Chondrocyte (in vitro differentiated cells): ENCODE data around the gene CDX1. TPM values are rescaled to one million over a fixed set of nuclear protein-coding genes. Genes with fewer than 3 reads are reported as not detected.

Experiments
- DNase-seq: peaks from one replicate; pipeline ENCODE4 v3.0.0; 2021; ENCODE audit warnings: mixed read lengths, low spot score
- H3K27ac Mint-ChIP-seq: one replicate; pipeline ENCODE4 v1.8.0; 2021; ENCODE audit warnings: mild to moderate bottlenecking, moderate library complexity, mixed read lengths; ENCODE audit not compliant: unreplicated experiment
- H3K27me3 Mint-ChIP-seq: 2 replicates; pipeline ENCODE4 v1.8.0; 2021; ENCODE audit warnings: low read depth, mixed read lengths
- H3K36me3 Mint-ChIP-seq: 2 replicates; pipeline ENCODE4 v1.8.0; 2021; ENCODE audit warnings: low read depth, mixed read lengths
- H3K4me1 Mint-ChIP-seq: 2 replicates; pipeline ENCODE4 v1.8.0; 2021; ENCODE audit warnings: low read depth, mild to moderate bottlenecking, mixed read lengths
- H3K4me3 Mint-ChIP-seq: one replicate; pipeline ENCODE4 v1.8.0; 2021; ENCODE audit warnings: mild to moderate bottlenecking, moderate library complexity, mixed read lengths; ENCODE audit not compliant: unreplicated experiment
- H3K9me3 Mint-ChIP-seq: 2 replicates; pipeline ENCODE4 v1.8.0; 2021; ENCODE audit warnings: low read depth, mixed read lengths
- total RNA-seq: library from RNA; stranded (reverse); gene quantifications from 3 replicates; pipeline ENCODE4 v1.2.1, GENCODE V29; 2021
- TF ChIP-seq, protein P1 (sequence below): fragments of 200-600 bp; sonication (generic); IDR thresholded peaks from 2 replicates; pipeline ENCODE4 v1.5.0; 2021; ENCODE audit warnings: antibody characterized with exemption, mild to moderate bottlenecking, moderate library complexity

Gene CDX1
- total RNA-seq, 1 donor from 2014 or later, result 0.57 TPM

DNA sequence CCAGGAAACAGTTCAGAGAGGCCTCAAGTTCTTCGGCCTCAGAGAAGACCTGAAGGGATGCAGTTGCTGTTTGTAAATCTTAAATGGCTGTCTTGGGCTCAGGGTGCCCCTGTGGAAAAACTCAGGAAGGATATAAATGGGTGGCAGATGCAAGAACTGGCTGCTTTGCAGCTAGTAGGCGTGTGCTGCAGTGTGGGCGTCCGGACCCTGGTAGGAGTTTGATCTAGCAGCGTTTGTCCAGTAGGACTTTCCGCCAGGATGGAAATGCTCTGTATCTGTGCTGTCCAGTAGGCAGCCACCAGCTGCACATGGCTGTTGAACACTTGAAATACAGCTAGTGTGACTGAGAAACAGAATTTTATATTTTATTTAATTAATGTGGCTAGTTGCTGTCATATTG is 7.7 kb downstream of the CDX1 start:
- DNase-seq, result no peak
- H3K4me3 Mint-ChIP-seq, result no peak overlapping the region
- TF ChIP-seq, protein P1, sequence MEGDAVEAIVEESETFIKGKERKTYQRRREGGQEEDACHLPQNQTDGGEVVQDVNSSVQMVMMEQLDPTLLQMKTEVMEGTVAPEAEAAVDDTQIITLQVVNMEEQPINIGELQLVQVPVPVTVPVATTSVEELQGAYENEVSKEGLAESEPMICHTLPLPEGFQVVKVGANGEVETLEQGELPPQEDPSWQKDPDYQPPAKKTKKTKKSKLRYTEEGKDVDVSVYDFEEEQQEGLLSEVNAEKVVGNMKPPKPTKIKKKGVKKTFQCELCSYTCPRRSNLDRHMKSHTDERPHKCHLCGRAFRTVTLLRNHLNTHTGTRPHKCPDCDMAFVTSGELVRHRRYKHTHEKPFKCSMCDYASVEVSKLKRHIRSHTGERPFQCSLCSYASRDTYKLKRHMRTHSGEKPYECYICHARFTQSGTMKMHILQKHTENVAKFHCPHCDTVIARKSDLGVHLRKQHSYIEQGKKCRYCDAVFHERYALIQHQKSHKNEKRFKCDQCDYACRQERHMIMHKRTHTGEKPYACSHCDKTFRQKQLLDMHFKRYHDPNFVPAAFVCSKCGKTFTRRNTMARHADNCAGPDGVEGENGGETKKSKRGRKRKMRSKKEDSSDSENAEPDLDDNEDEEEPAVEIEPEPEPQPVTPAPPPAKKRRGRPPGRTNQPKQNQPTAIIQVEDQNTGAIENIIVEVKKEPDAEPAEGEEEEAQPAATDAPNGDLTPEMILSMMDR, result no peak
- no peaks in the 10 kb centered on the region for H3K9me3 Mint-ChIP-seq
- peaks cover 13% of the 10 kb centered on the region for H3K4me1 Mint-ChIP-seq
- no peaks in the 10 kb centered on the region for H3K36me3 Mint-ChIP-seq
- no peak overlapping the region for H3K27ac Mint-ChIP-seq
- H3K27me3 Mint-ChIP-seq, result peaks cover 13% of the 10 kb centered on the region

DNA sequence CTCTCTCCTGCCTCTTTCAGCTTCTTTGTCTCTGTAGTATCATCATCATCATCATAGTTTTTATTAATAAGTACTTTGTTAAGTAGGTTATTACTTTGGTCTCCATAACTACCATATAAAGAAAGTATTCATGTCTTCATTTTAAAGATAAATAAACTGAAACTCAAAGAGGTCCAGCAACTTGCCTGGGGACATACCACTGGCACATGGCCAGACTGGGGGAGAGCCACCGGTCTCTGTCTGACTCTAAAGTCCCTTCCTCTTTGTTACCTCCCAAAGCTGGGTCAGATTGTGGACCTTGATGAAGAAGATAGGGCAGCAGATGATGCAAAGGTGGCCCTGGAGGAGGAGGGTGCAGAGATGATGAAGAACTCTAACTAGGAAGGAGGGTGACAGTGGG is 8.5 kb downstream of the CDX1 start:
- peaks cover 13% of the 10 kb centered on the region for H3K4me1 Mint-ChIP-seq
- H3K36me3 Mint-ChIP-seq, result no peaks in the 10 kb centered on the region
- TF ChIP-seq, protein P1, result no peak
- H3K9me3 Mint-ChIP-seq, result no peaks in the 10 kb centered on the region
- DNase-seq, result no peak
- no peak overlapping the region for H3K4me3 Mint-ChIP-seq
- H3K27me3 Mint-ChIP-seq, result peaks cover 10% of the 10 kb centered on the region
- no peak overlapping the region for H3K27ac Mint-ChIP-seq

DNA sequence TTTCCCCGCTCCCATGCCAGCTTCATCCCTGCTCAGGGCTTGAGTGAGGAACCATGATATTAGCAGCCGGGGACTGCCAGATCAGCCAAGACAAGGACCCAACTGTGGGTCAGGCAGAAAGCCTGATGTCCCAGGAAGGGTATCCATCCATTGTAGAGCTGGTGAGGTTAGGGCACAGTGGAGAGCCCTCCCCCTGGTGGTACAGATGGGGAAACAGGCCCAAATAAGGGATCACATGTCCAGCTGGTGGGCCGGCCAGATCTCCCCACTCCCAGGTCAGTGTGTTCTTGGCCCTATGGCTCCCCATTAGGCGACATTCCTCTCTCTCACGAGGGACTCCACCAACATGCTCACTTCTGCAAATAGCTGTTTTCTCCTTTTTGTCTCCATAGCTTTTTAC is 9.0 kb downstream of the CDX1 start:
- H3K27ac Mint-ChIP-seq, result no peak overlapping the region
- TF ChIP-seq, protein P1, result peak; percentile 73
- no peak for DNase-seq
- H3K27me3 Mint-ChIP-seq, result peaks cover 7% of the 10 kb centered on the region
- no peak overlapping the region for H3K4me3 Mint-ChIP-seq
- H3K4me1 Mint-ChIP-seq, result peaks cover 16% of the 10 kb centered on the region
- no peaks in the 10 kb centered on the region for H3K9me3 Mint-ChIP-seq
- H3K36me3 Mint-ChIP-seq, result no peaks in the 10 kb centered on the region

DNA sequence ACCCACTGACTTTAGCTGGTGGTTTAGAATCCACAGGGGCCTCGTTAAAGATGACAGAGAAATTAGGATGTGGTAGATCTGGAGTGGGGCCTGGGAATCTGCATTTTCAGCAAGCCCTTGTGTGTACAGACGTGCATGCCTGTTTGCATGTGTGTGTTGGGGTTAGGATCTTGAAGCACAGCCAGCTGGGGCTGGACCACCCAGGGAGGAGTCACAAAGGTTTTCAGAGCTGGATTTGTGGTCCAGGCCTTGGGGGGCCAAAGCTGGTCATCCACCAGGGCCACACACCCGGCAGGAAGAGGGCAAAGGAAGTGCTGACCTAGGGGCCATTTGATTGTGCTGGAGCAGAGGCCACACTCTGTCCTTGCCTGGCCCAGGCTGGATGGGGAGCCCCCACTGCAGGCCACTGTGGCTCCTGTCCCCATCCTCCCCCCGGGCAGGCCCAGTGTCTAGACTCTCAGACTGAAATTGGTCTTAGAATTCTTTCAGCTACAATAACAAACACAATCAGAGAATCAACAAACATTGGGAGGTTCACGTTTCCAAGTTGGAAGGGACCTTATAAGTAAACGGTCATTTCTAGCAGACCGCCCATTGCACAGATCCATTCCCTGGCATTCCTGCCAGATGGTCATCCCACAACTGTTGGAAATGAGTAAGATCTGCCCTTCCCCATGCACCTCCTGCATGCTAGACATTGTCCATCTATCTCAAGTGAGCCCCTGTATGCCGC is 10.3 kb downstream of the CDX1 start:
- no peaks in the 10 kb centered on the region for H3K36me3 Mint-ChIP-seq
- no peak for DNase-seq
- H3K27ac Mint-ChIP-seq, result no peak overlapping the region
- no peaks in the 10 kb centered on the region for H3K9me3 Mint-ChIP-seq
- no peak overlapping the region for H3K4me3 Mint-ChIP-seq
- TF ChIP-seq, protein P1, result no peak
- peaks cover 23% of the 10 kb centered on the region for H3K4me1 Mint-ChIP-seq
- peaks cover 4% of the 10 kb centered on the region for H3K27me3 Mint-ChIP-seq

DNA sequence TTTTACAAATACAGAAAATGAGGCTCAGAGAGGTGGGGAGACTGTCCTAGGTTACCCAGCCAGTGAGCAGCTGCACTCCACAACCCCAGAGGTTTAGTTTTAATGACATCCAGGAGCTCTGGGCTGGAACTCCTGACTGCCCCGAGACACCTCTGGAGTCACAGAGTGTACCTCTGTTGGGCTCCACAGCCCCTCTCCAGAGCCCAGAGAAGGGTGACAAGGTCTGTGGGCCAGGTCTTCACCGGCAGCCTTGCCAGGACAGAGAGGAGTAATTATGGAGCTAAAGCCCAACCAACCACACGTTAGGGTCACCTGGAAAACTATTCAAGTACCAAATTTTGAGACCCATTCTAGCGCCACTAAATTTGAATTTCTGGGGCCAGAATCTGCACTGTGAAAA is 11.1 kb downstream of the CDX1 start:
- H3K9me3 Mint-ChIP-seq, result no peaks in the 10 kb centered on the region
- H3K36me3 Mint-ChIP-seq, result no peaks in the 10 kb centered on the region
- no peak overlapping the region for H3K27ac Mint-ChIP-seq
- DNase-seq, result no peak
- H3K27me3 Mint-ChIP-seq, result peaks cover 2% of the 10 kb centered on the region
- H3K4me3 Mint-ChIP-seq, result no peak overlapping the region
- H3K4me1 Mint-ChIP-seq, result peaks cover 23% of the 10 kb centered on the region
- TF ChIP-seq, protein P1, result no peak
